Nephron progenitor cell (in vitro differentiated cells): ENCODE measurements around the gene SLC7A6OS.
A peak's percentile ranks its signal among the peaks of the same experiment; 100 is the strongest.

ENCODE experiments used
- DNase-seq: peaks from one replicate; pipeline ENCODE4 v3.0.0; 2021
- H3K27ac Mint-ChIP-seq: 2 replicates; pipeline ENCODE4 v1.8.0; 2021; ENCODE audit warnings: mild to moderate bottlenecking, moderate library complexity, mixed read lengths
- H3K27me3 Mint-ChIP-seq: 2 replicates; pipeline ENCODE4 v1.8.0; 2021; ENCODE audit warnings: mild to moderate bottlenecking, low read depth, mixed read lengths; ENCODE audit not compliant: poor library complexity
- H3K36me3 Mint-ChIP-seq: 2 replicates; pipeline ENCODE4 v1.8.0; 2021; ENCODE audit warnings: low read depth, mixed read lengths
- H3K4me1 Mint-ChIP-seq: 2 replicates; pipeline ENCODE4 v1.8.0; 2021; ENCODE audit warnings: mixed read lengths
- H3K4me3 Mint-ChIP-seq: 2 replicates; pipeline ENCODE4 v1.8.0; 2021; ENCODE audit warnings: mild to moderate bottlenecking, moderate library complexity, mixed read lengths
- H3K9me3 Mint-ChIP-seq: 2 replicates; pipeline ENCODE4 v1.8.0; 2021; ENCODE audit warnings: mild to moderate bottlenecking, moderate library complexity, mixed read lengths
- CTCF ChIP-seq: fragments of 200-600 bp; sonication (generic); IDR thresholded peaks from 2 replicates; pipeline ENCODE4 v1.5.0; 2021; ENCODE audit warnings: antibody characterized with exemption

The SLC7A6OS gene

GRCh38 chr16:68351991-68352431 is 41.3 kb upstream of the SLC7A6OS start:
- H3K27me3 Mint-ChIP-seq = peaks cover 3% of the 10 kb centered on the region

GRCh38 chr16:68351463-68351862 is 40.7 kb upstream of the SLC7A6OS start:
- Mint-ChIP-seq H3K27ac (no peak overlapping the region), H3K4me3 (no peak overlapping the region), H3K27me3 (peaks cover 3% of the 10 kb centered on the region), H3K4me1 (peaks cover 15% of the 10 kb centered on the region), H3K36me3 (peaks cover 47% of the 10 kb centered on the region), H3K9me3 (no peaks in the 10 kb centered on the region)
- no peak for TF ChIP-seq CTCF
- DNase-seq = no peak

More at GRCh38 chr16:68351991-68352431, 41.3 kb upstream of the SLC7A6OS start:
- peak overlapping the region; percentile 75 for H3K27ac Mint-ChIP-seq
- no peak for TF ChIP-seq CTCF
- H3K36me3 Mint-ChIP-seq = peaks cover 41% of the 10 kb centered on the region
- peaks cover 10% of the 10 kb centered on the region for H3K4me1 Mint-ChIP-seq
- H3K4me3 Mint-ChIP-seq = no peak overlapping the region
- no peaks in the 10 kb centered on the region for H3K9me3 Mint-ChIP-seq
- DNase-seq = no peak

GRCh38 chr16:68350813-68351350 is 40.1 kb upstream of the SLC7A6OS start:
- H3K36me3 Mint-ChIP-seq = peaks cover 49% of the 10 kb centered on the region
- no peak for DNase-seq
- H3K4me1 Mint-ChIP-seq = peaks cover 21% of the 10 kb centered on the region
- H3K27ac Mint-ChIP-seq = no peak overlapping the region
- no peaks in the 10 kb centered on the region for H3K9me3 Mint-ChIP-seq
- H3K27me3 Mint-ChIP-seq = peaks cover 3% of the 10 kb centered on the region
- no peak for TF ChIP-seq CTCF
- no peak overlapping the region for H3K4me3 Mint-ChIP-seq

- Mint-ChIP-seq H3K36me3 (peaks cover 51% of the 10 kb centered on the region), H3K9me3 (no peaks in the 10 kb centered on the region), H3K27me3 (peaks cover 3% of the 10 kb centered on the region), H3K27ac (no peak overlapping the region), H3K4me1 (peaks cover 26% of the 10 kb centered on the region), H3K4me3 (no peak overlapping the region)
- DNase-seq = no peak
- no peak for TF ChIP-seq CTCF
Measured at GRCh38 chr16:68349838-68350410, 39.2 kb upstream of the SLC7A6OS start.

- Mint-ChIP-seq H3K4me3 (no peak overlapping the region), H3K27me3 (peaks cover 3% of the 10 kb centered on the region), H3K36me3 (peaks cover 60% of the 10 kb centered on the region), H3K9me3 (no peaks in the 10 kb centered on the region), H3K27ac (peak overlapping the region; percentile 52), H3K4me1 (peaks cover 26% of the 10 kb centered on the region)
- DNase-seq = no peak
- no peak for TF ChIP-seq CTCF
Measured at GRCh38 chr16:68348639-68349445, 38.1 kb upstream of the SLC7A6OS start.
